Superior temporal gyrus (tissue), 1 donor: ENCODE results near the gene COL15A1.

Experiments
- DNase-seq: peaks from one replicate; pipeline ENCODE4 v3.0.0-alpha.2; 2016; ENCODE audit errors: extremely low spot score

Gene COL15A1

DNA sequence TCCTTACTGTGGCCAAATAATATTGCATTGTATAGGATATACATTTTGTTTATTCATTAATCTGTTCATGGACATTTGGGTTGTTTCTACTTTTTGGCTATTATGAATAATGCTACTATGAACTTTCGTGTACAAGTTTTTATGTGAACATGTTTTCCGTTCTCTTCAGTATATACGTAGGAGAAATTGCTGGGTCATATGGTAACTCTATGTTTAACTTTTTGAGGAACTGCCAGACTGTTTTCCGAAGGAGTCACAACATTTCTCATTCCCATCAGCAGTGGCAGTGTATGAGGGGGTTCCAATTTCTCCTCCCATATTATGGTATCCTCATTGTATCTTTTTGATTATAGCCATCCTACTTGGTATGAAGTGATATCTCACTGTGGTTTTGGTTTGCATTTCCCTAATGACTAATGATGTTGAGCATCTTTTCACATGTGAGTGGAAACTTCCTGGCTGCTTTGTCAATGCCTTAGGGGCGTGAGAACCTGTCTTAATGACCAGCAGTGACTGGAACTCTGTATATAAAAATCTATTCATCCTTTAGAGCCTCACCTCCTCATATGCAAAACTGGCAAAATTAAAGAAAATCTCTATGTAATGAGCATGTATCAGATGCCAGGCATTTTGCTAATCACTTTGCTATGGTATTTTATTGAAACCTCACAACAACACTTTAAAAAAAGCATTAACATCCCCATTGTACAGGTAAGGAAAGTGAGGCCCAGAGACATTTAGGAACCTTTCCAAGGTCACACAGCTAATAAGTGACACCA, 113.4 kb downstream of the COL15A1 start:
- DNase-seq, result no peak

DNA sequence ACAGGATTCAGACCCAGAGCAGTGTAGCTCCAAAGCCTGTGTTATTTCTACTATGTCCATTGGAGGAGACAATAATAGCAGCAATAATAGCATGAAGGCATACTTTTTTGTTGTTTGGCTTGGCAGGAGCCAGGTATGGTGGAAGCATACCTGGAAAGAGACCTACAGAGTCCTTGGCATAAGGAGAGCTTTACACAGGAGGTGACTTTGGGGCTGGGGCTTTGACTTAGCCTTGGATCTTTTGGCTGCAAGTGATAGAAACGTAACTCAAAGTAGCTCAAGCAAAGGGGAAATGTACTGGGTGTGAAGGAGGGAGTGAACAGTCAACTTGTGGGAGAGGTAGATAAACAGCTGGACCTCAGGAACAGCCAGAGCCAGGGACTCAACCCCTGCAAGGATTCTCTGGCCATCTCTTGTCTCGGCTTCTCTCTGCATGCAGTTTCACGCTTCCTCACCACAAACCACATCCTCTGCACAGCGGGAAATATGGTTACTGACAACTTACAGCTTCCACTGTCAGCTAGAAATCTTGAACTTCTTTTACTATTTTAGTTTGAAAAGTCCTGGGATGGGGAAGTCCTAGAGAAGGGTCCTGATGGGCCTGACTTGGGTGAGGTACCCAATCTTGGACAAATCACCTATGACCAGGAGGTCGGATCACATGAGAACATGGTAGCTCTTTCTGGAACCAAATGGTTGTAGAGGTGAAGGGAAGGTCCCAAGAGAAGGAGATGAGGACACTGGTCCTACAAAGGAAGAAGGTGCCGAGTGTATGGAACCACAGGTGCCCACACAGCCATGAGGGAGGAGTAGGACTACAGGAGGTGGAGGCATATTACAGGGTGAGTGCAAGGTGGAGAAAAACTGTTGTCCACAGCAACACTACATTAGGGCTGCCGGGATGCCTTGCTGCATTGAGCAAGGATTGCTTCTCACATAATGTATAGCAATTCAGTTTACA, 114.2 kb downstream of the COL15A1 start:
- DNase-seq, result peak; percentile 32

DNA sequence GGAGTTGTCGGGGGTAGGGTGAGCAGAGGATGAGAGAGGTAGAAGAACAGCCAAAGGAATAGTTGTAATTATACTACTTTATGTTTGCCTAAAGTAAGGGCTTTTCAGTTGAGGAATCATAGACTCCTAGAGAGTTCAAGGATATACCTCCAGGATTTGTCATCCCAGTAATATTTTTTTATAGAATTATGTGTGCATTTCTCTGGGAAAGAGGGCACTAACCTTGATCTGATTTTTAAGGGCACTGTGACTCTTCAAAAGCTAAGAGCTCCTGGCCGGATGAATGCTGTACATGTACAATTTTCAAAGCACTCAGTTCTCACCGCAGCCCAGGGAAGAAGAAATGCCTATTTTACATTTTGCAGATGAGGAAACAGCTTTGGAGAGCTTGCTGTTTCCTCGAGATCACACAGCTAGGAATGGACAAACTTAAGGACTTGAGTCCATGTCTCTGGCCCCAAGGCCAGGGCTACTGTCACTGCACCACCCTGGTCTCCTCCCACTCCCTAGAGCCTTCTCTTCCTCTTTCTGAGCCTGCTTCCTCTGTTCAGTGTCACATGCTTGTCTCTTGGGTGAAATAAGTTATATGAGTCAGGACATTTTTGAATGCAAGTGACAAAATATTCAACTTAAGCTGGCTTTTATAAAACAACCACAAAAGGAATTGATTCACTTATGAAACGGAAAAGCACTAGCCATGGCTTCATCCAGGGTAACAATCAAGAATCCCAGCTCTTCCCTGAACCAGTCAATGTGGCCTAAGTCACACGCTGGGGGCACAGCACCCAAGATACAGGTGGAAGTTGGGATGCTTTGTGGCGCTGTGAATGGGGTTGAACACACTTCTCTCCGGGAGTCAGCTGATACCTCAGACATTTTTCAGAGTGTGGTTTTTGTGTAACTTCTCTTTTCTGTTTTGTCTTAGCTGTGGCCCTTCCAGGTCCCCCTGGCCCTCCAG, 115.5 kb downstream of the COL15A1 start:
- DNase-seq, result peak; percentile 22

DNA sequence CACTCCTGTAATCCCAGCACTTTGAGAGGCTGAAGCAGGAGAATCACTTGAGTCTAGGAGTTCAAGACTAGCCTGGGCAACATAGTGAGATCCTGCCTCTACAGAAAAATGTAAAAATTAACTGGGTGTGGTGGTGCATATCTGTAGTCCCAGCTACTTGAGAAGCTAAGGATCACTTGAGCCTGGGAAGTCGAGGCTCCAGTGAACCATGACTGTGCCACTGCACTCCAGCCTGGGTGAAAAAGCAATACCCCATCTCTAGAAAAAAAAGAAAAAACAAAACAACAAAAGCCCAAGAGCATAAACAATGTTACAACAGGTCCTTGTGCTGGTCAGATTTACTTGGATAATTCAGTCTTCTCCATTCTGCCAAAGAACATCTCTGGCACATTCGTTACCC, 116.9 kb downstream of the COL15A1 start:
- no peak for DNase-seq

DNA sequence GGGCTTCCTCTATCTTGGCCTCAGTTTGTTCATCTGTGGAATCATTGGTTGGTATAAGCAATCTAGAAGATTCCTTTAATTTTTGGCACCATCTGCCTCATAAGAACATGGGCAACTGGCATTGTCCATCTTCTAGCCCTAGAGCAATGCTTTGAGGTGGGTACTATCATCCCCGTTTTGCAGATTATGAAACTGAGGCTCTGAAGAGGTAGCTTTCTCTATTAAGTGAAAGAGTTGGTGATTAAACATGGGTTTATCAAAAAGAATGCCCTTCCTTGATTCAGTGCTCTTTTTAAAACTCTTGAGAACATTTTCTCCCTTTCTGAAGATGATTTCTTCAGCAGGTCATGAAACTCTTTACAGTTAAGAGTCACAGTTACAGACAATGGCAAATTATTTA, 118.8 kb downstream of the COL15A1 start:
- no peak for DNase-seq

DNA sequence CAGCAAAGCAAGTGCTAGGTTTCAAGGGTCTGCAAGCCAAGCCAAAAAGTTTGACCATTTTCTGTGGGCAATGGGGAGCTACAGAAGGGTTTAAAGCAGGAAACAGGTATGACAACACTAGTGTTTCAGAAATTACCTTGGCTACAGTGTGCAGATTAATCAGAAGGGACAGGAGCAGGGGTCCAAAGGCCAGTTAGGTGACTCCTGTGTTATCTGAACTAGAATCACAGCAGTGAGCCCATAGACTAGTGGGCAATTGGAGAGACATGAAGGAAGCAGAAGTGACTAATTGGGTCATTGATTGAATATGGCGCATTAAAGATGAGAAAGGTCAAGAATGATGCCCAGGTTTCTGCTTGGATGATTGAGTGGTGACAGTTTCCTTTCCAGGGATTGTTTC, 119.8 kb downstream of the COL15A1 start:
- DNase-seq, result no peak

DNA sequence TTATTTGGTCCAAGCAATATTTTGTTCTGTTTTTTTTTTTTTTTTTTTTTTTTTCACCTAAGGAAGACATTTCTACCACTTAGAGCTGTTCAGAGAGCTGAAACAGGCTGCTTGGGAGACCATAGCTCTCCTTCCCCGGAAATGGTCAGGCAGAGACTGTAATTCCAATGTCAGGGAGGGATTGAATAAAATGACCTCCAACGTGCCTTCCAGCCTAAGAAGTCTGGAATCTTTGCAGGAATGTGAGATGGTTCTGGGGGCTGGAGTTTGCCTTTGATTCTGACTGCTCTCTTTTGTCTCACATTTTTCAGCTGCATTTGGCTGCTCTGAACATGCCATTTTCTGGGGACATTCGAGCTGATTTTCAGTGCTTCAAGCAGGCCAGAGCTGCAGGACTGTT, 122.9 kb downstream of the COL15A1 start:
- no peak for DNase-seq

DNA sequence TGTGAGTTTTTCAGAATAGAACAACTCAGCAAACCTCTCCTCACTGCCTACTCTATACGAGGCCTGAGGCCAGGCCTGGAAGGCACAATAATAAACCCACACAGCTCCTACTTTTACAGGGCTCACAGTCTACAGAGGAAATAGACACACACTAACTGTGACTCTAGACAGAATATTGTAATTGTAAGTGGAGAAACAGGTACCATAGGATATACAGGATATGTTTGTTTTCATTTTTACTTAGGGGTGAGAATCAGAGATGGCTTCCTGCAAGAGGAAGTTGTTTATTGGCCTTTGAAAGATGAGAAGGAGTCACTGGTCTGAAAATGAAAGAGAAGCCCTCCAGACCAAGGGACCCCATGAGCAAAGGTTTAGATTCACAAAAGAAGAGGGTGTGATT, 125.4 kb downstream of the COL15A1 start:
- no peak for DNase-seq

DNA sequence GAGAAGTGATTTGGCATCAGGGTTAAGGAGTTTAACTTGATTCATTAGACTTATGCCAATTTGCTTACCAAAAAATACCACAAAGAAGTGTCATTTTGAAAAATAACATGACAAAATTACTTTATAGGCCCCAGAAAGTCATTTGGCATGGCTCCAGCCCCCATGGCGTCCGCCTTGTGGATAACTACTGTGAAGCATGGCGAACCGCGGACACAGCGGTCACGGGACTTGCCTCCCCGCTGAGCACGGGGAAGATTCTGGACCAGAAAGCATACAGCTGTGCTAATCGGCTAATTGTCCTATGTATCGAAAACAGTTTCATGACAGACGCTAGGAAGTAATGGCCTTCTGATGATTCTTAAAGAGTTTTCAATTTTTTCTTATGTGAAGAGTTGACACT, 125.8 kb downstream of the COL15A1 start:
- no peak for DNase-seq

DNA sequence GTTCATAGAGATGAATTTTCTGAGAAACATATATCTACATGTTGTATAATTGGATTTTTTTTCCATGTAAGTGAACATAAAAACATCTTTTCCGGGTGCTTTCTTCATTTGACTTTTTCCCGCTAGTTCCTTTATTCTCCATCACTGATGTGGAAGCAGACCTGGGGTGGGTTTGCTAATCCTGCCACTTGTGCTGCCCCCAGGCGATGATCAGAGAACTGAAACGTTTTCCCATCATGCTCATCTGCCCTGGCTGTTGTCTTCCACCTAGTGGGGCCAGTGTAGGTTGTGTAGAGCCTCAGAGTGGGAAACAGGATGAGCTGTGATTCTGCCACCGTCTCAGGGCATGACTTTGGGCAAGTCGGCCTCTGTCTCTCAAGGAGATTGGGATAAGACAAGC, 127.0 kb downstream of the COL15A1 start:
- no peak for DNase-seq

DNA sequence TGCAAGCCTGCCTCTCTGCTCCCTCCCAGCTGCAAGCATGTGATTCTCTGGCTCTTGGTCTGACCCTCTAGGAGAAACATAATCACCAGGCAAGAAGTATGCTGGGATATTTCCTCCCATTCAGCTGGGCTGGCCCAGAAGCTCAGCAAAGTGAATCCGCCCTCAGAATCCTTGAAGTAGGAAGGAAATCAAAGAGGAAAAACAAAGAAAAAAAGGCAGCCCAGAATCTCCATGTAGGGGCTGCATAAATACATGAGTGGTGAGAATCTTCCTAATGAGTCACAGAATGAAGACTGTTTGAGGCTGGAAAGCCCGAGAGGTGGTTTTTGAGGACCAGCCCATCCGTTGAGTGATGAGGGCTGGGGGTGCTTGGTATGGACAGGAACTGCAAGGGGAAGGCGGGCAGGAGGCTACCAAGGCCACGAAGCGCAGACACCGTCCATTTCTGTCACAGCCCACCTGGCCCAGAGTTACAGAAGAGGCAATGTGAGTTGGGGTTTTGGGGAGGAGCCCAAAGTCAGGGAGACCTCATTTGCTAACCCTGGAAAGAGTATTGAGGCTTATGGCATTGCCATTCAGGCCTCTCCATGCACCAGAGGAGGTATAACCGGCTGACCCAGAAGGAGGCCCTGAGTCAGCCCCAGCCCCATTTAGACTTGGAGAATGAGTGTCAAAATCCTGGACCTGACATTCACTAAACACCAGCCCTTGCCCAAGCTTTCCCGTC, 127.8 kb downstream of the COL15A1 start:
- DNase-seq, result no peak

DNA sequence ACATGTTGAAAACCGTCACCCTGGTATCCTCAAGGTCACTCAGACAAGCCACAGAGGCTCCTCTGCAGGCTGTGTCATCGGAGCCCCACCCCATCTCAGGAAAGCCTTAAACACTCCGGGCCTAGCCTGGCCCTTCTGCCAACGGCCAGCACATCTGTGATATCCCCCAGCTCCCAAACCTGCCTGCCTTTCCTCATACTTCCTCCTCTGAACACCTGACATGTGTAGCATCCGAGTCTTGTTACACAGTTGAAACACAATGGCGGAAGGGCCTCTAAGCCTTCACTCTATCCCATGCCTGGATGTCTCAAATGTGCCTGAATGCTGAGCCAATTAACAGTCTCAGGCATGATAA, 128.3 kb downstream of the COL15A1 start:
- no peak for DNase-seq

DNA sequence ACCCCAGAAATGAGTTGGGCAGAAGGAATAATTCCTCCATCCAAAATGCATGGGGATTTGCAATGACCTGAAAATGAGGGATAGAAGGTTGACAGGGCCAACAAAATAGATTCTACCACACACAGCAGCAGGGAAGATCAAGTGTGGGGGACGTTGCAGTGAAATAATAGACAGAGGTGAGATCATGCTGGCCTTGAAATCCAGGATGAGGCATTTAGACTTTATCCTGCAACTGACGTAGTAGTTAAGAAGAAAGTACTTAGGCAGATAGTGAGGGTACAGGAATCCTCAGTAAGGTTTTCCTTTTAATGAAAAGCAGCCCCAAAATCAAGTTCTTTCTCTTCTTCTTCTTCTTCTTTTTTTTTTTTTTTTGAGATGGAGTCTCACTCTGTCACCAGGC, 129.6 kb downstream of the COL15A1 start:
- no peak for DNase-seq

DNA sequence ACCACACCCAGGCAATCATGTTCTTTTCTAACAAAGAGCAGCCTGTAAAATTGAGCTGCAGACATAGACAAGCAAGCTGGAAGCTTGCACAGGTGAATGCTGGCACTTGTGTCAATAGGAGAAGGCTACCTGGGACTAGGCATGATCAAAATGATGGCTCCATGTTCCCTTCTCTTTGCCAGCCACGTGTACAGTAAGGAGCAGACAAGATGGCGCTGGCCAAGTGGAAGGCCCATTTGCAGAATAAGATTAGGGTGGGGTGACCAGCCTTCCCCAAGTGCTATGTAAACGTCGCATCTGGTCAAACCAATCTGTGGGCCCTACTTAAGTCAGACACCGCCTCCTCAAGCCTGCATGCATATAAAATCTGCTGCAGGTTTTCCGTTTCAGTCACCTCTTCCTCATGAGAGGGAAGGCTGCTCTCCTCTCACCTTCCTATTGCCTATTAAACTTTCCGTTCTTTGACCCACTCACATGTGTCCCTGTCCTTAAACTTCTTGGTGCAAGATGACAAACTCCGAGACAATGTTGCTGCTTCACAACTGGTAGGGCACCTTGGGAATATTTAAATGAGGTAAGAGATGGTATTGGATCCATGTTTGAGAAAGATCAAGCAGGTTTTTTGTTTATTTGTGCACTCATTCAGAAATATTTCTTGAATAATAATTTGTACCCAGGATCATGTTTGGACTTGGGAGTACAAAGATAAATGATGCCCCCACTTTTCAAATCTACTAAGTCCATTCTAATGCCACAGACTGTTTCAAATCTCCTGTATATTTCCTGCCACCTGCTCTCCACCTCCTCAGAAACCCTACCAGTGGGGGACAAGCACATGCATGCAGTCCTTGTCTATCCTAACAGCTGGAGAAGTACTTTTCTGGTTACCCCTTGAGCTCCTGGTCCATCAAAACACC, 130.5 kb downstream of the COL15A1 start:
- DNase-seq, result no peak

DNA sequence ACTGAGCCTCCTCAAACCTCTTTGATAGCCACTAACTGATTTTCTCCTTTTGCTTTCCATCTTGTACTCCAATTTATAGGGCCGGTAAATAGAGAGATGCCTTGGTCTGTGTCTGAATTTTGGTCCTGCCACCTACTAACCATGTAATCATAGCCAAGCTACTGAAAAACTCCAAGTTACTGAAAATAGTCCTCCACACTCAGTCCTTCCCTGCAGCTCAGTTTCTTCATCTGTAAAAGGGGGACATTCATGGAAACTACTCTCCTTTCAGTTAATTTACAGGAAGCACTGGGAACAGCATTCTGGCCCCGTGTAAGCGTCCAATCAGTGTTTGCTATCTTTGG, 131.2 kb downstream of the COL15A1 start:
- DNase-seq, result no peak

DNA sequence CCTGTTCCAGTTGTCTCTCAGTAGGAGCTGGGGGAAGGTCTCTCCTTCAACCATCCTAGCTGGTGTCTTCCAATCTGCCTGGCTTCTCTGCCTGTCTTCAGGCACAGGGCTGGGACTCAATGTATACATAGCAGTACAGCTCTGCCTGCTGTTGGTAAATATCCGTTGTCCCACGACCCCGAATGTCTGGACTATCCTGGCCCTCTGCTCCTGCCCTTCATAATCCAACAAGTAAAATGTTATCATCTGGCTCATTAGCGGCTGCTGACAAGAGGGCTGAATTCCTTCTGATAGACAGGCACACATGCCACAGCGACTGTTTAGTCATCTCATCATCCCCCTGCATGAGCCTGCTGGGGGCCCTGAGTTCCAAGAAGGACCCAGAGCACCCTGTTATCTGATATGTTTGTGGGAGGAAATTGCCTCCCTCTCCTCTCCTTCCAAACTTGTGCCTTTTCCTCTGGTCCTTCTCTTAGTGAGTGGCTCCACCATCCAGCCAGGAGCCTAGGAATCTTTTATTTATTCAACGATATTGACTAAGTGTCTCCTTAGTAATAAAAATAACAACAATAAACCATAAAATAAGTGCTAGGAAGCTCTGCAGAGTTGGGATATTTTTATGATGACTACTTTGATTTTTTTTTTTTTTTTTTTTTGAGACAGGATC, 131.7 kb downstream of the COL15A1 start:
- no peak for DNase-seq

DNA sequence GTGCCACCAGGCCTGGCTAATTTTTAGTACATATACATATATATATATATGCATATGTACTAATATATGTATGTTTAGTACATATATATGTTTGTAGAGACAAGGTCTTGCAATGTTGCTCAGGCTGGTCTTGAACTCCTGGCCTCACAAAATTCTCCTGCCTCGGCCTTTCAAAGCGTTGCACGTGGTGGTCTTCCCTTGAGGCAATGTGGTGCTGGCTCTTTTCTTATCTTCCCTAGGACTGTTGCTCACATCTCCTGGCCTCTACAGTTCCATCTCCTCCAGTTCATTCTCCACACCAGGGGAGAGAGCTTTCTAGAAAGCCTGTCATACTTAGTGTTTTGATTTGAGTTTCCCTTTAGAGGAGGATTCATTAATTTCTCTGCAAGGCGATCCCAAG, 132.3 kb downstream of the COL15A1 start:
- no peak for DNase-seq

DNA sequence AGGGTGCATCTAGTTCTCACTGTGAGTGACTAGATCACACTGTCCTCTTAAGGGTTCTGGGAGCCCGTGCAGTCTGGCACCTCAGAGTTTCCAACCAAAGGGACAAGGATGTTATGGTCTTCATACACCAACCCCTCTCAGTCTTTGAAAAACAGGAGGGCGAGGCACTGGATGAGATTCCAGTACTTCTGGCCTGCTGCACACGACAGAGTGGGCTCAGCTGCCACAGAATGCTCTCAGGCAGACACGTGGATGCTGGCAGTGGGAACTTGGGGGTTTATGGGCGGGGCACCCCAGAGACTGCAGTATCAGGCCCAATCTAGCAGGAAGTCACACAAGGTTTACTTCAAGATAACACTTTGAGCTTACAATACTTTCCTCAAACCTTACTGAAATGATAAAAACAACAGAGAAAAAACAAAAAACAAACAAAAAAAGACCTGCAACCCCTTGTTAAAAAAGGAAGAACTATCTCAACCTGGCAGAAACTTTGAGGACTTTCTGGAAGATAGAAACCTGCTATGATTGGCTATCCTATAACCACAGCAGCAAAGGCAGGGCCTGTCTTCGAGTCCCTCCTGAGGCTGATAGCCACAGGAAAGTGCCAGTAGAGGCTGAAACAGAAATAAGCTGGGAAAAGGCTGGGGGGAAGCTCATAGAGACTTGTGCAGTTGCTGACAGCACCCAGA, 132.9 kb downstream of the COL15A1 start:
- no peak for DNase-seq

DNA sequence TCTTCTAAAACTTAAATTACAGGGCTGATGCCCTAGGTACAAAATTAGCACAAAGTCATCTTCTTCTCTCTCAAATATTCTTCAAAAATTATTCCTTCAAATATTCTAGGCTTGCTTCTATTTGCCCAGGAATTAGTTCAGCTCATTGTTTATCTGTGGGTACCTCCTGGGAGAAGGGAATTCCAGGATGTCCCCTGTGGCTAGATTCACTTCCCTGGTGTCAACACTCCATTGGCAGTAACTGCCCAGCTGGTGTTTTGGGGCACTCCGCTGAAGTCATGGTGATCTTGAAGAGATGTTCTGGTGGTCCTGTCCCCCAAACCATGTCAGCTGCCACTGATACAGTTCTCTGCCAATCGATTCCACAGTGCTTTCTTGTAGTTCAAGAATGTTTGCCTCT, 135.0 kb downstream of the COL15A1 start:
- no peak for DNase-seq
